GM18498 (cell line): Measurements from ENCODE around the gene SCGB3A2.

Experiments
- ATAC-seq: cut with Tn5 transposase; IDR thresholded peaks from one replicate; pipeline ENCODE4 v1.9.1; 2021; ENCODE audit warnings: mild to moderate bottlenecking, moderate library complexity; ENCODE audit not compliant: unreplicated experiment

SCGB3A2 gene

DNA sequence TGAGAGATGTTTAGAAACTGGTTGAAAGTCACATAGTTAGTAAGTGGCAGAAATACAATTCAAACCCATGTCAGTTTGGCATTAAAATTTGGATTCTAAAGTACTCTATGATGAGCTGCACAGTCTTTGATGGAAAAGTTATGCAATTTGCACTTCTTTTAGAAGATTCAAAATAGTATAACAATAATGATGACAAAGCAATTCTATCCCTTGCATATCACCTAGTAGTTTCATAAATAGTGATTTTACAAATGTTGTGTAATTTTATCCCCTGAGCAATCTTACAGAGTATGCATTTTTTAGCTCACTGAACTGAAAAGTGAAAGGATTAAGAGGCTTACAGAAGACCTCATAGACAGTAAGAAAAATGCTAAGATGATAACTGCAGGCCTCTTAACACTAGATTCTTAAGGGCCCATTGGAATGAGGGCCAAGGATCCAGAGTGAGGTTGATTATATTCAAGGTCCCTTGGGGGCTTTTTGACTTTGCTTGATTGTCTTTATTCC, 24.2 kb downstream of the SCGB3A2 start:
- ATAC-seq, result no peak

- ATAC-seq, result no peak
Observed at GRCh38 chr5:147904110-147904509, 25.6 kb downstream of the SCGB3A2 start.

DNA sequence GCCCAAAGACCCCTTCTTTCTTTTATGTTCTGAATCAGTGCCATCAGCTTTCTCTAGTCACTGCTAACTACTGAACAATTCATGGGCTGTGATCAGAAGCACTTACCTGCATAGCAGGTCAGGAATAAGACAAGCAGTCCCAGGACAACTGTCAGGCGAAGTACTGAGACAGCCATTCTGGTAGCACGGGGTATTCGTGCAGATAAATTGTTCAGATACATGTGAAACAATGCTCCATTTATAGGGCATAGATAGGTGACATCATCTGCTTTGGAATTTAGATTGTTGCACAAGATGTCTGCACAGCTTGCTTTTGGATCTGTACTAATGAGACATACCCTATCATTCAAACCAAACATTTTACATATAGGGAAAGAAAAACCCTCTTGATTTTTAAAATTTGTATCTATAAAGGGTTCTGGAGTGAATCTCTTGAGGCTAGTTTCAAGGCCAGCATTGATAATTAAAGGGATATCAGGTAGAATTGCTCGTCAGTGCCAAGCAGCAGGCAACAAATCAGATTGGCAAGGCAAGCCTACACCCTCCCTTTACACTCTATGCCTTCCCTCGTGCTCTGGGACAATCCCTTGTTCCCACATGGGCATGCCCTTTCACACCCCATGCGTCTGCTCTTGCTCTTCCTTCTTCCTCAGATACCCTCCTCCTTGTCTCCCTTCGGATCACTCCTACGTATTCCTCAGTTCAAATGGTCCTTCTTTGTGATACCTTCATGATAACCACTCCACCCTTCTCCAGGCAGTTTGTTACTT, 28.0 kb downstream of the SCGB3A2 start, which contains the start of gene C5orf46:
Gene C5orf46 (minus strand): TSS at position 213 of the 770 bp plus-strand sequence. CDS start 37 bp downstream, at position 176.
- no peak for ATAC-seq

DNA sequence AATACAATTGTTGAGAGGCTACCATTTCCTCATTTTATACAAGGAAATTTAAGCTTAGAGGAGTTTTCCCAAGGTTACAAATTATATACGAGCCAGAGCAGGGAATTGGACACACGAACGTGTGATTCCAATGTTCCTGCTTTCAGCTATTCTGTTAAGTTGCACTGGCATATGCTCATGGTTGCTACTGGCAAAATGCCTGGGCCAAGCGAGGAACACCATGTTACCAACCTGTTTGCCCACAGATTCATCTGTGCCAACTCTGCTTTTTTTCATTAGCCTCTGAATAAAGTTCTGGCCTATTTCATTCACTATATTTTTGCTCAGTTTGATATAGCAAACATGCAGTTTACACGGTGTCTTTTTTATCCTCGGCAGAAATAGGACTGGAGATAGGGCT, 32.9 kb downstream of the SCGB3A2 start:
- no peak for ATAC-seq

- no peak for ATAC-seq
Observed at GRCh38 chr5:147912011-147912410, 33.5 kb downstream of the SCGB3A2 start.

- ATAC-seq, result no peak
Observed at GRCh38 chr5:147913786-147914185, 35.3 kb downstream of the SCGB3A2 start.

DNA sequence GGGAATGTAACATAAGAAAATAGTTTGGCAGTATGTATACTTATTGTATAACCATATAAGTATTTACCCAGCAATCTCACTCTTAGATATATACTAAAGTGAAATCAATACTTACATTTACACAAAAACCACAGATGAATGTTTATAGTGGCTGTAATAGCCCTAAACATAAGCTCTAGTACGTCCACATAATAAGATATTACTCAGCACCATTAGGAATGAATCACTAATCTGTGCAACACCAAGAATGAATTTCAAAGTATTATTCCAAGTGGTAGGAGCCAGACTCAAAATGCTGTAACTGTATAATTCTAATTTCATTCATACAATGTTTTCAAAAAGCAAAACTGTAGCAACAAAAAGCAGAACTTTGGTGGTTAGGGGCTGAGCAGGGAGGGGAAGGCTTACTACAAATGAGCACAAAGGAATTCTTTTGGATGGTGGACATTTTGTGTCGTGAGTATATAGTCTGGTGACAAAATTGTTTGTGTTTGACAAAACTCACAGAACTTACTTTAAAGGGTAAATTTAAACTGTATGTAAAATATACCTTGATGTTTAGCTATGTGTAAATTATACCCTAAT, 39.7 kb downstream of the SCGB3A2 start:
- ATAC-seq, result no peak

- ATAC-seq, result no peak
Observed at GRCh38 chr5:147918899-147919298, 40.4 kb downstream of the SCGB3A2 start.

DNA sequence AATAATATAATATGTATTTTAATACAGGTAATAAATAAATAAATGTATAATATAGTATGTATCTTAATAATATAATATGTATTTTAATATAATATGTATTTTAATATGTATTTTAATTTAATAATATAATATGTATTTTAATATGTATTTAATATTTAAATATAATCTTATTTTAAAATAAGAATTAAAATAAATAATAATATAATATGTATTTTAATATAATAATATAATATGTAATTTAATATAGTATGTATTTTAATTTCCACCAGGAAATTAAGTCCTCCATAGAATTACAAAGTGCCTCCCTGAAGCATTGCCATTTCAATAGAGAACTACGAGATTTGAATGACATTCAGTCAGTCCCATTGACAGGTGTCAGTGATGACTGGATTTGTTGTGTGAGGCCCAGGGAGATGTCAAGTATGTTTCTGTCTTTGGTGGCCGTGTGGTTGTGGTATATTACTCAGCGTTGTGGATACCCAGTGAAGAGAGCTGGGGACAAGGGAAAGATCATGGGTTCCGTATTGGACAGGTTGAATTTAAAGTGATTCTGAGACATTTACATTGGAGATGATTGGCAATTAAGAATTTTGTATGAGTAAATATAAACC, 42.0 kb downstream of the SCGB3A2 start:
- no peak for ATAC-seq

DNA sequence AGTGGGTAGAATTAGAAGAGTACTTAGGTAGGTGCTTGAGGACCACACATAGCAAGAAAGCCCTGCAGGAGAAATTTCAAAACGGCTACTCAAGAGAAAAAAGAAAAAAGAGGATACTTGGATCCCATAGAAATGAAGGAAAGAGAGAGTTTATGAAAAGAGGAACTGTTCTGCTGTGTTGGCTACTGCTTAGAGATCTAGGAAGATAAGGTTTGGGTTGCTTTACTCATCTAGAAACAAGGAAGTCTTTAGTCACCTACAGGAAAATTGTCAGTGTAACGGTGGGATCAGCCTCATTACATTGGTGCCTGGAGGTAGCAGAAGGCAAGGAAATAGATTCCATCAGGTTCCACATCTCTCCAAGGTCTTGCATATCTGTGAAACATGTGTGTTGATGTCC, 42.6 kb downstream of the SCGB3A2 start:
- ATAC-seq, result no peak

- no peak for ATAC-seq
Observed at GRCh38 chr5:147925020-147925419, 46.5 kb downstream of the SCGB3A2 start.

DNA sequence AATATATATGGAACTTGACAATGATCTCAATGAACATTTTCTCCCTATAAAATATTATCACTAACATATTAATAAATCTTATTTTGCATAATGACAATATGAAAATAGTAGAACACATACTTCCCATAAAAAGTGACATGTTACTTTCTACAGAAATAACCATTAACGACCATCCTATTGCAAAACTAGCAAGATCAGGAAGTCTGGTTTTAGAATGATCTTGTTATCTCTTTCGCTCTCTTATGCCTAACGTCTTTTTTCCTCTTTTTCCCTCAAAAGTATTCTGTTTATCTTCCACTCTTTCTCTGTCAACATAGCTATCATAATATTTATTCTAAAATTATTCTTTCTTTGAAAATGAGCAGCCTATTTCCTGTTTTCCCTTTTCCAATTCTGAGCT, 49.4 kb downstream of the SCGB3A2 start:
- no peak for ATAC-seq

DNA sequence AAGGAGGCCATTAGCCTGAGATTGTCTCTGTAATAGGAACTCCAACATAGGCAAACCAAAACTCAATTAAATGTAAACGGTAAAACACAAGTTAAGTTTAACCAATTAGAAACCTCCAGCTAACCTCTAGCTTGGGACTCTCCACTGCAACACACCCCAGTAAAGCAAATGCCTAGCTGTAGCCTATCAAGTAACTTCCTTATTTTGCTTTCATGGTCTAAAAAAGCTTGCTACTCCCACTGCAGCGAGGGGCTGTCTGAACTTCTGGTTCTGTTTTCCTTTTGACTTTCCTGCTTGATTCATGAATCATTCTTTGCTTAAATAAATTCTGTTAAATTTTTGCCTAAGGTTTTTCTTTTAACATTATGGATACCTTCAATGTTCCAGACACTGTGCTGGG, 52.3 kb downstream of the SCGB3A2 start:
- peak; percentile 71 for ATAC-seq
